Dedifferentiated amniotic fluid mesenchymal stem cell (primary cell): Measurements from ENCODE around the gene DNAI1.
"Not testable (repeated sequence)": the region's sequence is repeated elsewhere in the genome, so short reads cannot be mapped to it uniquely, and the experiment has no call there.

Source experiments
- DNase-seq: peaks from one replicate; pipeline ENCODE4 v3.0.0-alpha.2; 2016; ENCODE audit errors: extremely low spot score

Gene DNAI1

DNA sequence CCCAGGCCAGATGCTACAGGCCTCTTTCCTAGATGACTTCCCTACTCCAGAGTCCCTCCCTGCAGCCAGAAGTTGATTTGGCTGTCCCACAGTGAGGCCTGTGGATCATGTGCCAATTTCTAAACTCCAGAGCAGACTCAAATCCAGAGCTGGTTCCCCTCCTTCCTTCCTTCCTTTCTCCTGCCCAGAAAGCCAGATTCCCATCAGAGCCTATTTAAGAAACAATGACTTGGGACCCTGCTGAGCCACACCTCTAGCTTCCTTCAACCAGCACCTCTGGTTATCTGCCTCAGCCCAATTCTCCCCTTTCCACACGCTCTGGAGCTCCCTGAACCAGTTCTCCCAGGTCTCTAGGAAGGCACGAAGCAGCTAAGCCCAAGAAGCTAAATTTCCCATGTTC lies 7.5 kb upstream of the DNAI1 start:
- no peak for DNase-seq

DNA sequence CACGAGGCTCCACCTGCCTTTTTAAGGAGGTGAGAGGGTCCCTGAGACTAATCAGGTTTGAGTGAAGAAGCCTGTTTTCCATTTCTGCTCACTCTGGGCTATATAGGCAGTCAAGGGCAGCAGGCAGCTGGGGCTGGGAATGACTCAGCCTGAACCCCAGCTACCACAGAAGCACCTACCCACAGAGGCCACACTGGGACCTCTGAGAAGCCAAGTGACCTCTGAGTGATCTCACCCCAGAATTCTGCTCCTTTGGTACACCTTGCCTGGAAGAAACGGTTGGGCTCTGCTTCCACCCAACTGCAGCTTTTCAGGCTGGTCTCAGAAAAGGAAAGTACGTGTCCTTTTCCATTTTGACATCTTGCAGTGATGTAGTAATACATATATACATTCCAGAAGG lies 7.1 kb upstream of the DNAI1 start:
- DNase-seq: no peak

DNA sequence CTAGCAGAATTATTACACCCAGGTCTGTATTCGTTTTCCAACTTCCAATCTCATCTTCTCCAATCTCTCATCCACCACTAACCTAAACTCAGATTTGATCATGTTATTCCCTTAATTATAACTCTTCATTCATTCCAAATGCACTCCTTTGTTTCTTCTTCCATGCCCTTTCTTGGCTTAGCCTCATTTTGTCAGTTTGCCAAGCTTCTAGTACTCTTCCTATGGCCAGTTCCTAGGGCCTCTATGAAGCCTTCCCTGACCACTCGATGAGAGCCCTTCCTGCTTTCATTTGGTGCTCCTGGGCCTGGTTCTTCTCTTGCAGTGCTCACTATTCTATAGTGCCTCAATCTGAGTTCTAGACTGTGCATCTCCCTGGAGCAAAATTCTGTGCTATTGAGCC lies 6.0 kb upstream of the DNAI1 start:
- no peak for DNase-seq

DNA sequence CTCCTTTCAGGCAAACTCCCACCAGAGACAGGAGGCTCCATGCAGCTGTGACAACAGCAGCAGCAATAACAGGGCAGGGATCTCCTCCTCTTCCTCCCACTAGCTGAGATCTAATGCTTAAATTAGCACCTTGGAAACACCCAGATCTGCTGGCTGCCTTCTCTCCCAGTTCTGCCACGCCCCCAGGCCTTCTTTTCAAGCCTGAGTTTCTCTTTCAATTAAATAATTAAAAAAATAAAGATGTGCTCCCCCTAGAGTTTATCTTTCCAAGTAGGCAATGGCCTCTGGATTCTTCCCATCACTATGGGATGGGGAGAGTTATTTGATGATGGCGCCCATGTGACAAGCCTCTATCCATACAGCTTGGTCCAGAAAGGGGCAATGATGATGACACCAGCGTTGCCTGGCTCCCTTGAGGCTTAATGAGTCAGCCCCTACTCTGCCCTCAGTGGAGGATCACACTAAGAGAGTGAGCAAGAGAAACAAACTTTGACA lies 4.0 kb upstream of the DNAI1 start:
- no peak for DNase-seq

DNA sequence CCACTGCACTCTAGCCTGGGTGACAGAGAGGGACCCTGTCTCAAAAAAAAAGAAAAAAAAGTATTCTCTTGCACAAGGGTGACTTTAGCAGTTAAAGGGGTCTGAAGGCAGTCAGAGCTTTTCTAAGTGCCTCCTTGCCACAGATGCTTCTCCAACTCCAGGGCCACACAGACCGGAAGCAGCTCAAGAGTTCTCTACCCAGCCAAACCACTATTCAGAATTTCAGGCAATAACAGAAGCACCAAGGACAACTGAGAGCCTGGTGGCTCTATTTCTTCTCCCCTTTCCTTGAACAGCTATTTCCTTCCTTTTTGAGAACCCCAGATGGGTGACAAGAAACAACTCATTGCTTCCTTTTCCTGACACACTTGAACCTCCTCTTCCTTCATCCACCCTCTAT lies 2.5 kb upstream of the DNAI1 start:
- no peak for DNase-seq

DNA sequence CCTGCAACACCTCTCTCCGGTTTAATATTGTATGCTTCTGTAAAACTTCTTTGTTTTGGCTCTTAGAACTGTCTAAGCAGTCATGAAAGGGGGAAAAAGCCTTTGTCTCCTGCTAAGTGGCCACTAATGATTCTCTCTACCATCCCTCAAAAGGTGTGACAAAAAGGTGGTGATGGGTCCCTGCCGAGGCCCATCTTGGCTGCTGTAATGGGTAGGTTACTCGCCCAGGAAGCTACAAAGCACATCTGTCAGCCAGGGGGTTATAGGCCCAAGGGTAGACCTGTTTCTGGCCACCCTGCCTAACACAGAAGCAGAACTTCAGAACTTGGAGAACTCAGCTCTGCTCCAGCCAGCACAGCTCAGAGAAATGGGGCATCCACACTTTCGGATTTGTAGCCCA lies 1.9 kb upstream of the DNAI1 start:
- no peak for DNase-seq

DNA sequence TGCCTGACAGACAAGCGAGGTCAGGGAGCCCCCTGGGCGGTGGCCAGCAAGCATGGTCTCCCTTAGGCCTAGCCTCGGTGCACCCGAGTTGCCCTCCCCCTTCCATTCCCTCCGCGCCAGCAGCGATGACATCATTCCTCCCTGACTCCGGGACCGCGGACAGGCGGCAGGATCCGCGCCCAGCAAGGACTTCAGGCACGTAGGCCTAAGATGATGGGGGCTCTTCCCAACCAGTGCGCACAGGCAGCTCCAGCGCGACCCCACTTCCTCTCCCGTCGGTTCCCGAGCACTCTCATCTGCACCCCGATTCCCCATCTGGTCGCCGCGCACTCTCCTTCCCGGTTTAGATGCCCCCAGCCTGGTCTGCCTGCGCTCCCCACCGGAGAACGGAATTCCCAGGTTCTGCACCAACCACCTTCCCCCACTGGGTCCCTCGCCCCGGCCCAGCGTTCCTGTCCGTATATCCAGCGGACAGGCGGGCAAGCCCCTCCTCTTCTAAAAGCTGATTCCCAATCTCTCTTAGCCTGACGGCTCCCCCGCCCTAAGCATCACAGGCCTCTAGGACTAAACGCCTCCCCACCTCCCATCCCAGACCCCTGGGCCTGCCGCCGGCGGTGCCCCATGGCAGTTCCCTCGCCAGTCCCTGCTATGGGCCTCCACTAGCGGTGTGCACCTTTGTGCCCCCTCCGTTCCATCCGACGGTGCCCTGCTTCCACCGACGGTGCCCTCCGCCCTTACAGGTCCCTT lies 1.2 kb upstream of the DNAI1 start:
- DNase-seq: peak; percentile 79

DNA sequence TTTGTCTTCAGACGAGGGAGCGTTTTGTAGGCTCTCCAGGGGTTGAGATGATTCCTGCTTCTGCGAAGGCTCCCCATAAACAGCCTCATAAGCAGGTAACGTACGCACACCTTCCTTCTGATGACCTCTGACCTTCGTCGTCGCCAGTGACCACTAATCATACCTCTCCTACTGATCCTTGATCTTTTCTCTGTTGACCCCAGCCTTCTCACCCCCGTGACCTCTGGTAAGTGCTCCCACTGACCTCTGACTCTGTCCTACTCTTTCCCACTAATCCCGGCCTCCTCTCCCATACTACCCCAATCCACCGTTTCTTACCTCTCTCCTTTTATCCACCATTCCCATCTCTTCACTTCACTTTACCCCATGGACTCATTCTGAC lies 345 bp downstream of the DNAI1 start:
- DNase-seq: no peak

DNA sequence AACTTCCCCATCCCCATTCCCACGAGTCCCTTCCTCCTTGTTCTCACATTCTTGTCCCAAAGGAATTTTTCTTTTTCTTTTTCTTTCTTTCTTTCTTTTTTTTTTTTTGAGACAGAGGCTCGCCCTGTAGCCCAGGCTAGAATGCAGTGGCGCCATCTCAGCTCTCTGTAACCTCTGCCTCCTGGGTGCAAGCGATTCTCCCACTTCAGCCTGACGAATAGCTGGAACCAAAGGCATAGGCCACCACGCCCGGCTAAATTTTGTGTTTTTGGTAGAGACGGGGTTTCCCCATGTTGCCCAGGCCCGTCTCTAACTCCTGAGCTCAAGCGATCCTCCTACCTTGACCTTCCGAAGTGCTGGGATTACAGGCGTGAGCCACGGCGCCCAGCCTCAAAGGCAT lies 751 bp downstream of the DNAI1 start:
- peak; percentile 13 for DNase-seq

DNA sequence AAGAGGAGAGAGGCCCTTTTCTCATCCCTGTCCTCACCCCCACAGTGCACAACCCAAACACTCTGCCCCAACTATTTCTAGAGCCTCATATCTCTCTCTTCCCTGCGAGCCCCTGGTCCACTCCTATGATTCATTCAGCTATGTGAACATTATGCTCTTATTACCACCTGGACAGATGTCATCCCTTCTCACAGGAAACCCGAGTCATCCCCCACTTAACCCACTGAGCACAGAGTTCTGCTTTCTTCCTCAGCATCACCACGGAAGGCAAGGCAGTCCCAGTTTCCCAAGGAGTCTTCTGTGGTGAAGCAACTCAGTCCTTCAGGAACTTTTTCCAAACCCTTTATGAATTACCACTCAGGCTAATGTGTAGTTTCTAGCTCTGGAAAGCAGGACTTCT lies 1.3 kb downstream of the DNAI1 start:
- no peak for DNase-seq

DNA sequence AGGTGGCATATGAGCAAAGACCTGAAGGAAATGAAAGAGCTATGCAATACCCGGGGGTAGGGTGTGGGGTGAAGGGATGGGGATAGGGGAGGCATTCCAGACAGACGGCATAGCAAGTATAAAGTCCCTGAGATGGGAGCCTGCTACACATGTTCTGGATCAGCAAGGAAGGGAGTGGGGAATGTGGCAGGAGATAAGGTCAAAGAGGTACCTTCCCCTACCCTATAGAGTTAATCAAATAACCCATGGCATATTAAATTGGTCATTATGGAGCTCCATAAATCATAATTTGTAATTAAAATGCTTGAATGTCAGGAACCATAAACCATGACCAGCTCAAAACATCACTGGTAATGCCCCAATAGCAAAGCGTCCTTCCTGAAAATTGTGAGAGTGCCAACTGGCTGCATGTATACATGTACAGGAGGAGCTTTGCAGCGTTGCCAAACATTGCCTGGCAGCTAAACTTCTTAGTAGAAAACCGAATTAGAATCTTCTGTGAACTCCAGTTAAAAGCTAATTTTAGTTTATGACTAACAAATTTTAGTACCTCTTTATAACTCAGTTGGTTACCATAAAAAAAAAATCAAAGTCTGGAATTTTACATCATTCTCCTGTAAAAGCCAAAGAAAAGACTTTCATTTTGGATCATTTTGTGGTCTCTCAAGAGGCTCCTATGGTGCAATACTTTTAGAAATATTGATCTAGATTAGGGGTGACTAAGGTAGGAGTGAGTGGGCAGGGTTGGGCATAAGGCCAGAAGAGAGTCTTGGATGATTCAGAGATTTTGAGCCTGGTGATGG lies 4.7 kb downstream of the DNAI1 start:
- DNase-seq: peak; percentile 37

DNA sequence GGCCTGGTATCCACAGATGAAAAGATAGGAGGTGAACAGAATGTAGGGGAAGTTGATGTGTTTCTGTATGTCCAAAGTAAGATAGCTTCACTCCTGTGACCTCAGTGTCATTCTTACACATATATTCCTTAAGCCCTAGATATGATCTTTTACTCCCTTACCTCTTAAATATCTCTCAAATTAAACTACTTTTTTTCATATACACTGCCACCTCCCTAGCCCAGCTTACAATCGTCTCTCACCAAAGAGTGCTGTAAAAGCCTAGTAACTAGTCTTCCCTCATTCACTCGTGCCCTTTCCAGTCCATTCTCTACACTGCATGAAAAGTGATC lies 5.3 kb downstream of the DNAI1 start:
- no peak for DNase-seq

DNA sequence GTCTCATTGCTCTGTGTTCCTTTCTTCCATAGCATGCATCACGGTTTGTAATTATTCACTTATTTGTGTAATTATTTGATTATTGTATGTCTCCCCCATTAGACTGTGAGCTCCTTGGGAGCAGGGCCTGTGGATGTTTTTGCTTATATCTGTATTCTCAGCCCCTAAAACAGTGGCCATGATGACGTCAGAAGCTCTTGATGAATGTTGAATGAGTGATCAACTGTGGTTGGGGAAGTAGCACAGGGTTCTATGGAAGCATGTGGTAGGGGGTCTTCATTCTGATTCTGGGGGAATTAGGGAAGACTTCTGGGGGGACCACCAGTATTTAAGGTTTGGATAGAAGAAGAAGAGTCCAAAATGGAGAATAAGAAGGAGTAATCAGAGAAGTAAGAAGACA lies 6.0 kb downstream of the DNAI1 start:
- DNase-seq: no peak

DNA sequence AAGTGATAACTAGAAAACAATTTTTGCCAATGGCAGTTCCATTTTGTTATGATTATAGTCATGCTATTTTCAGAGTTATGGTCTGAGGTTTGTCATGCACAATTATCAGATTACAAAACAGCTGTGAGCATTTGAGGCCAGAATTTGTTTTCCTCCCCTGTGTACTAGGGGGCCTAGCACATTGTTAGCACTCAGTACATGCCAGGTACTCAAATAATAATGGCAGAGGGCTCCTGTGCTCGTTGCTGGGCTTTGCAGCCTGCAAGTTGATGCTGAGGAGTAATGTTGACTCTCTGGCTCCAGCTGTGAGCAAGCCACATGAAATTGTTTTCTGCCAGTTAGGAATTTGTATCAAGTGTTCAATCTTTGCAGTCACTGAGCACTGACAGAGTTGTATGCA lies 6.9 kb downstream of the DNAI1 start:
- DNase-seq: no peak

DNA sequence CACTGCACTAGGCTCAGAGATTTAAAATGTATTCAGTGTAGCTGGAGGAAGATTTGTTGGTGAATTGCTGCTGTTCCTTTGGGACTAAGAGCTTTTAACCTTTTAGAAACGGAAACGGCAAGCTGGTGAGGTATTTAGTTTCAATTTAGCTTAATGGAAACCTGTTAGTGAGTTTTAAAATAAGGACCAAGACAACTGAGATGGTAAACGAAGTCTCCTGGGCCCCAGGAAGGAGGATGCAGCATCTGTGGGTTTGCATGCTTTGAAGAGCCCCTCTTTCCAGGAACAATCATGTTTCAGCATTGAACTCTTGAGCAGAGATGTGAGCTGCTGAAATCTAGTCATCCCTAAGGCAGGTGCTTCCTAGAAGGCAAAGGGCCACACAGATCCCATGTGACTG lies 16.5 kb downstream of the DNAI1 start:
- no peak for DNase-seq

DNA sequence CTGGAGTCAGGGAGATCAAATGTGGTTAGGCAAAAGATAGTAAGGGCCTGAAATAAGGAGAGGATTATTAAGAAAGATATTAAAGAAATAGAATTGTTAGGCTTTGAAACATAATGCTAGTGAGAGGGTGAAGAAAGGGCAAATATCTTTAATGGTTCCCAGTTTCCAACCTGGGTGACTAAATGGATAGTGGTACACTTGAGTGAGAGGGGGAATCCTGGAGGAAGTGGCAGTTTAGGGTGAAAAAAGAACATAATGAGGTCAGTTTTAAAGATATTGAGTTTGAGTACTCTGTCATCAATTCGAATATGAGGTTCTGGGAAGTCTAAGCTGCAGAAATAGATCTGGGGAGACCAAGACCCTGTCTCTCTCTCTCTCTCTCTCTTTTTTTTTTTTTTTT lies 18.9 kb downstream of the DNAI1 start:
- no peak for DNase-seq

DNA sequence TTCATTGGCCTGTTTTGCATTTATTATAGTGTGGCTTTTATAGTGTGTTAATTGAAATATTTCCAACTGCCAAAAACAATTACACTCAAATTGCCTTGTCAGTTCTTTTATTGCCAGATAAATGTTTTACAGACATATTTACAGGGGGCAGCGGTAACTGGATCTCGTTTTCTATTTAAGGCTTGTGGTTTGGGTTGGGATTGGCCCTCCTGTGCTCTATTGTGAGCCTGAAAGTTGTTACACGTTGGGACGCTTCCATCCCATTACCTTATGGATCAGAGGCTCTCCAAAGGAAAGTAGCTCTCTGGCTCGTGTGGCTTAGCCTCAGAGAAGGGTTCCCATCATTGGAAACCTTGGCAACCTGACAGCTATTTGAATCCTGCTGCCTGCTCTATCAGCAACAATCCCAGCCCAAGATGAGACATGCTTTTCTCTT lies 20.8 kb downstream of the DNAI1 start:
- DNase-seq: no peak

DNA sequence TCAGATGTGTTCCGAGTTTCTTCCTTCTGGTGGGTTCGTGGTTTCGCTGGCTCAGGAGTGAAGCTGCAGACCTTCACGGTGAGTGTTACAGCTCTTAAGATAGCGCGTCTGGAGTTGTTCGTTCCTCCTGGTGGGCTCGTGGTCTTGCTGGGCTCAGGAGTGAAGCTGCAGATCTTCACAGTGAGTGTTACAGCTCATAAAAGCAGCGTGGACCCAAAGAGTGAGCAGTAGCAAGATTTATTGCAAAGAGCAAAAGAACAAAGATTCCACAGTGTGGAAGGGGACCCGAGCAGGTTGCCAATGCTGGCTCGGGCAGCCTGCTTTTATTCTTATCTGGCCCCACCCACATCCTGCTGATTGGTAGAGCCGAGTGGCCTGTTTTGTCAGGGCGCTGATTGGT lies 23.0 kb downstream of the DNAI1 start:
- not testable (repeated sequence) for DNase-seq

DNA sequence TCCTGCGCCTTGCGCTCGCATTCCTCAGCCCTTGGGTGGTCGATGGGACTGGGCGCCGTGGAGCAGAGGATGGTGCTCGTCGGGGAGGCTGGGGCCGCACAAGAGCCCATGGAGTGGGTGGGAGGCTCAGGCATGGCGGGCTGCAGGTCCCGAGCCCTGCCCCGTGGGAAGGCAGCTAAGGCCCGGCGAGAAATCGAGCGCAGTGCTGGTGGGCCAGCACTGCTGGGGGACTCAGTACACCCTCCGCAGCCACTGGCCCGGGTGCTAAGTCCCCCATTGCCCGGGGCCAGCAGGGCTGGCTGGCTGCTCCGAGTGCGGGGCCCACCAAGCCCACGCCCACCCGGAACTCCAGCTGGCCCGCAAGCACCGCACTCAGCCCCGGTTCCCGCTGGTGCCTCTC lies 24.1 kb downstream of the DNAI1 start:
- not testable (repeated sequence) for DNase-seq

DNA sequence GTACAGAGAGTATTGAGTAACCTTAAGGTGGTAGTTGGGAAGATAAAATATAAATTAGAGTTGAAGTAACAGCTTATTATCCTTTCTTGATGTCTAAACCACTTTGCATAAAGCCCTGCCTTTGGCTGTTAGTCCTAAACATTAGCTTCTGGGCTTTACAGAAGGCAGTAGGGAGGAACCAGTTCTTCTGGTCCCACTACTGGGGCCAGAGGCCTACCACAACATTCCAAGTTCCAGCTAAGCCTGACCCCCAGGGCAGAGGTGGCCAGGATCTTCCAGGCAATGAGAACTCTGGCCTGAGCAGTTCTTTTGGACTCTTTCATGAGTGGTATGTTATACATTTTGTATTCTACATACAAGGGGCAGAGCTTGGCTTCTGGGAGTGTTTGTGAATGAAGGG lies 26.1 kb downstream of the DNAI1 start:
- DNase-seq: no peak

DNA sequence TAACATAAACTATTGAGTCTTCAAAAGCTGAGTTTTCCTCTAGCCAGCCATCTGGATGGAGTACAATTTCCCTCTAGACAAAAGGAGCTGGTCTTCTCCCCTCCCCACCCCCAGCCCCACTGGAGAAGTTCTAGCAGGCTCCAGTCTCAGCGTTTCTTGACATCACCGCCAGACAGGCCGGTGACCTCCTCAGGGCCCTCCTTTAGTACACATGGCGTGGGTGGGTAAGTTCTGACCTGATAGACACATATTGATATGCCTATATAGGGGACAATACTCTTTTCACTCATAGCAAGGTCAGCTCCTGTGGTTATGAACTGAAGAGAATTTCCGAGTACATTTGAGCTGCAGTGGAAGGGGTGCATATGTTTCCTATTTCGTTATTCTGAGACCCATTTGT lies 27.2 kb downstream of the DNAI1 start:
- no peak for DNase-seq

DNA sequence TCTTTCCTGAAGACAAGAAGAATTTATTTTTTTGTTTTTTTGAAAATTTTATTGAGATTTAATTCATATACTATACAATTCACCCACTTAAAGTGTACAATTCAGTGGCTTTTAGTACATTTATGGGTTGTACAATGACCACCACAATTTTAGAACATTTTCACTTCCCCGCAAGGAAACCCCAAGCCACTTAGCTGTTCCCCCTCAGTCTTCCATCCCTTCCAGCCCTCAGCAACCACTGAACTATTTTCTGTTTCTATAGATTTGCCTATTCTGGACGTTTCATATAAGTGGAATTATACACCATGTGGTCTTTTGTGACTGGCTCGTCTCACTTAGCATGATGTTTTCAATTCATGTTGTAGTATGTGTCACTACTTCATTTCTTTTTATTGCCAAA lies 28.0 kb downstream of the DNAI1 start:
- DNase-seq: no peak

DNA sequence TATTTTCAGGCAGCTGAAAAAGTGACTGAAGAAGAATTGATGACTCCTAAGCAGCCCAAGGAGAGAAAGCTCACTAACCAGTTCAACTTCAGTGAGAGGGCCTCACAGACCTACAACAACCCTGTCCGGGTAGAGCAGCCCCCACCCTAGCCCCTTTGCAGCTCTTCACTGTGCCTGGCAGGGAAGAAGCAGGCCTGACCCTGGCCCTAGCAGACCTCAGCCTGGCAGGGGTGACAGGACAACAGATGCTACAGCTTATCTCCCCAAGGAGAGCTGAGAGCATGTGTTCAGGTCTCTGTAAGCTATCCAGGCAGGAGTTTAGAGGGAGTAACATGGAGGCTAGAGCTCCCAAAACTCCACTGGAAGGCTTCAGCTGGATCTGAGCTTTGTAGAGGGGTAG lies 31.8 kb downstream of the DNAI1 start:
- DNase-seq: no peak

DNA sequence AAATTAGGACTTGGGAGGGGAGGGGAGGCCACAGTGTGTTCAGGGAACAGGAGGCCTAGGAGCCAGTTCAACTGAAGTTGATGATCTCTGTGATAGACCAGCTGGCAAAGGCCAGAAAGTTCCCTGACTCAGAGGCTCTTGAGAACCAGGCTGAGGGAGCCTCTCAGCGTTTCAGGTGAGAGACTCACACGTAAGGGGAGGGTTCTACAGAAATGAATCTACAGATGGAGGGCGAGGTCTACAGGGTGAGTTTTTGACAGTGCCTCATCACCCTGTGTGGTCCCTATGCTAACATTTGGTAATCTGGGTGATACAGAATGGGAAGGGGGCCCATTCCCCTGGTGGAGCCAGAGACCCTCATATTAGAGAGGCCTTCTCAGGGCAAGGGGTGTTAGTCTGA lies 32.2 kb downstream of the DNAI1 start:
- no peak for DNase-seq
